OCI-LY3 (cell line): Measurements from ENCODE around the gene L3MBTL4.

ENCODE experiments used
- H2AFZ ChIP-seq: fragments of 200-600, 300-600 bp; shearing (Covaris generic); 2 replicates; pipeline ENCODE4 v1.6.0; 2014; ENCODE audit warnings: antibody characterized with exemption, low read depth, low read length
- H3K27ac ChIP-seq: fragments of 200-600, 300-600 bp; sonication (generic); 2 replicates; pipeline ENCODE4 v1.5.1; 2014; ENCODE audit warnings: mild to moderate bottlenecking, low read length, moderate library complexity, mixed read lengths
- H3K27me3 ChIP-seq: fragments of 200-600, 300-600 bp; sonication (generic); 2 replicates; pipeline ENCODE4 v1.6.1; 2014; ENCODE audit warnings: low read depth, low read length, mixed read lengths
- H3K36me3 ChIP-seq: fragments of 200-600, 300-600 bp; sonication (generic); replicated peaks from 2 replicates; pipeline ENCODE3; 2014; ENCODE audit warnings: low read depth, low read length, mixed read lengths
- H3K4me1 ChIP-seq: fragments of 300-600, 200-600 bp; sonication (generic); 2 replicates; pipeline ENCODE4 v1.6.1; 2014; ENCODE audit warnings: low read length, mixed read lengths
- H3K4me2 ChIP-seq: fragments of 200-600, 300-600 bp; sonication (generic); 2 replicates; pipeline ENCODE4 v1.6.1; 2014; ENCODE audit warnings: low read length, mixed read lengths
- H3K4me3 ChIP-seq: fragments of 300-600, 200-600 bp; sonication (generic); 2 replicates; pipeline ENCODE4 v1.5.1; 2014; ENCODE audit warnings: antibody characterized with exemption, mild to moderate bottlenecking, low read length, moderate library complexity
- H3K79me2 ChIP-seq: fragments of 300-600, 200-600 bp; shearing (Covaris generic); 2 replicates; pipeline ENCODE4 v1.6.1; 2014; ENCODE audit warnings: mild to moderate bottlenecking, low read length, mixed read lengths
- H3K9ac ChIP-seq: fragments of 300-600, 200-600 bp; shearing (Covaris generic); 2 replicates; pipeline ENCODE4 v1.6.0; 2014; ENCODE audit warnings: mild to moderate bottlenecking, low read length, moderate library complexity
- H3K9me3 ChIP-seq: fragments of 200-600, 300-600 bp; shearing (Covaris generic); 2 replicates; pipeline ENCODE4 v1.6.1; 2014; ENCODE audit warnings: low read length, mixed read lengths; ENCODE audit not compliant: insufficient read depth
- H4K20me1 ChIP-seq: fragments of 200-600, 300-600 bp; sonication (generic); 2 replicates; pipeline ENCODE4 v1.6.1; 2016; ENCODE audit warnings: low read length, mixed read lengths; ENCODE audit not compliant: insufficient read depth
- CTCF ChIP-seq: fragments of 200-600, 300-600 bp; sonication (generic); IDR thresholded peaks from 2 replicates; pipeline ENCODE4 v1.5.1; 2014; ENCODE audit warnings: antibody characterized with exemption, low read length, low read depth
- EZH2phosphoT487 ChIP-seq: fragments of 200-600 bp; shearing (Covaris generic); IDR thresholded peaks from 2 replicates; pipeline ENCODE4 v1.6.1; 2018; ENCODE audit warnings: antibody characterized with exemption, mixed run types, low read depth

The L3MBTL4 gene

GRCh38 chr18:5944448-5944847 is 470.3 kb downstream of the L3MBTL4 start:
- Histone ChIP-seq H3K9ac (no peak overlapping the region), H3K36me3 (no peaks in the 10 kb centered on the region), H3K79me2 (no peaks in the 10 kb centered on the region), H4K20me1 (no peaks in the 10 kb centered on the region), H3K9me3 (no peaks in the 10 kb centered on the region), H2AFZ (no peak overlapping the region), H3K4me3 (no peak overlapping the region), H3K4me1 (no peaks in the 10 kb centered on the region), H3K27ac (no peak overlapping the region), H3K4me2 (no peak overlapping the region), H3K27me3 (no peaks in the 10 kb centered on the region)
- TF ChIP-seq CTCF (no peak), EZH2phosphoT487 (no peak)

GRCh38 chr18:5943514-5943913 is 471.2 kb downstream of the L3MBTL4 start:
- H3K4me1 ChIP-seq = no peaks in the 10 kb centered on the region
- H3K4me2 ChIP-seq = no peak overlapping the region
- H3K9ac ChIP-seq = no peak overlapping the region
- H2AFZ ChIP-seq = no peak overlapping the region
- H3K27ac ChIP-seq = no peak overlapping the region
- H3K27me3 ChIP-seq = no peaks in the 10 kb centered on the region
- no peaks in the 10 kb centered on the region for H4K20me1 ChIP-seq
- no peak overlapping the region for H3K4me3 ChIP-seq
- no peaks in the 10 kb centered on the region for H3K9me3 ChIP-seq
- TF ChIP-seq EZH2phosphoT487 = no peak
- TF ChIP-seq CTCF = no peak
- H3K36me3 ChIP-seq = no peaks in the 10 kb centered on the region
- no peaks in the 10 kb centered on the region for H3K79me2 ChIP-seq

- Histone ChIP-seq H3K4me1 (no peaks in the 10 kb centered on the region), H2AFZ (no peak overlapping the region), H3K4me2 (no peak overlapping the region), H3K9me3 (no peaks in the 10 kb centered on the region), H3K27me3 (no peaks in the 10 kb centered on the region), H3K79me2 (no peaks in the 10 kb centered on the region), H3K9ac (no peak overlapping the region), H3K27ac (no peak overlapping the region), H3K4me3 (no peak overlapping the region), H4K20me1 (no peaks in the 10 kb centered on the region), H3K36me3 (no peaks in the 10 kb centered on the region)
- TF ChIP-seq EZH2phosphoT487 (no peak), CTCF (no peak)
Observed at GRCh38 chr18:5942591-5942990, 472.1 kb downstream of the L3MBTL4 start.

- Histone ChIP-seq H3K4me2 (no peak overlapping the region), H2AFZ (no peak overlapping the region)
Observed at GRCh38 chr18:5941890-5942289, 472.8 kb downstream of the L3MBTL4 start.

More at GRCh38 chr18:5941890-5942289, 472.8 kb downstream of the L3MBTL4 start:
- Histone ChIP-seq H3K4me1 (no peaks in the 10 kb centered on the region), H4K20me1 (no peaks in the 10 kb centered on the region), H3K9me3 (no peaks in the 10 kb centered on the region), H3K27ac (no peak overlapping the region), H3K79me2 (no peaks in the 10 kb centered on the region), H3K27me3 (no peaks in the 10 kb centered on the region), H3K4me3 (no peak overlapping the region), H3K36me3 (no peaks in the 10 kb centered on the region), H3K9ac (no peak overlapping the region)
- TF ChIP-seq CTCF (no peak), EZH2phosphoT487 (no peak)
